GM12878 (cell line): Measurements from ENCODE around the gene SP6. TPM values are rescaled to one million over a fixed set of nuclear protein-coding genes. Genes with fewer than 3 reads are reported as not detected.

ENCODE experiments used
- BACH1 ChIP-seq: fragments of 450-650 bp; IDR thresholded peaks from 2 replicates; pipeline ENCODE4 v1.6.1; 2017; ENCODE audit warnings: mild to moderate bottlenecking, borderline replicate concordance
- CBFB ChIP-seq: IDR thresholded peaks from 2 replicates; pipeline ENCODE4 v1.6.1; 2016; ENCODE audit warnings: antibody characterized with exemption, low read depth
- CEBPB ChIP-seq, 2 experiments: fragments of 150-350 bp in 1 of 2; IDR thresholded peaks; 2 replicates each; pipeline ENCODE4 v1.6.1; 2012 to 2014; ENCODE audit warnings: low read depth in 2 of 2, low read length in 2 of 2, borderline replicate concordance in 1 of 2, inconsistent platforms in 1 of 2
- FOXM1 ChIP-seq: IDR thresholded peaks from 2 replicates; pipeline ENCODE4 v1.6.1; 2012; ENCODE audit warnings: low read depth, mild to moderate bottlenecking, inconsistent platforms, low read length, moderate library complexity
- IKZF1 ChIP-seq: fragments of 450-650 bp; conservative IDR thresholded peaks from 2 replicates; pipeline ENCODE4 v1.6.1; 2017; ENCODE audit warnings: antibody characterized with exemption, mild to moderate bottlenecking
- KLF5 ChIP-seq: fragments of 450-650 bp; IDR thresholded peaks from 2 replicates; pipeline ENCODE4 v1.6.1; 2014; ENCODE audit warnings: mild to moderate bottlenecking; ENCODE audit not compliant: partially characterized antibody
- NBN ChIP-seq: fragments of 450-650 bp; IDR thresholded peaks from 2 replicates; pipeline ENCODE4 v1.6.1; 2016
- NFIC ChIP-seq: IDR thresholded peaks from 2 replicates; pipeline ENCODE4 v1.6.1; 2012; ENCODE audit warnings: low read depth, mild to moderate bottlenecking, inconsistent platforms, low read length, moderate library complexity
- NFXL1 ChIP-seq: fragments of 450-650 bp; IDR thresholded peaks from 2 replicates; pipeline ENCODE4 v1.6.1; 2017; ENCODE audit warnings: antibody characterized with exemption, mild to moderate bottlenecking, borderline replicate concordance
- NFYA ChIP-seq: IDR thresholded peaks from 2 replicates; pipeline ENCODE4 v1.6.1; 2011; ENCODE audit warnings: low read depth, mild to moderate bottlenecking, low read length, improper control_type of control experiment, borderline replicate concordance
- NR2C1 ChIP-seq: fragments of 450-650 bp; IDR thresholded peaks from 2 replicates; pipeline ENCODE4 v1.6.1; 2017; ENCODE audit warnings: antibody characterized with exemption, mild to moderate bottlenecking, moderate library complexity
- PAX8 ChIP-seq: fragments of 450-650 bp; IDR thresholded peaks from 2 replicates; pipeline ENCODE4 v1.6.1; 2017; ENCODE audit warnings: mild to moderate bottlenecking, moderate library complexity
- RB1 ChIP-seq: fragments of 450-650 bp; formaldehyde crosslinking; IDR thresholded peaks from 2 replicates; pipeline ENCODE4 v1.6.1; 2017; ENCODE audit warnings: mild to moderate bottlenecking, borderline replicate concordance
- RCOR1 ChIP-seq: conservative IDR thresholded peaks from 2 replicates; pipeline ENCODE4 v1.6.1; 2012; ENCODE audit warnings: low read depth, low read length, improper control_type of control experiment
- RUNX3 ChIP-seq: IDR thresholded peaks from 2 replicates; pipeline ENCODE4 v1.6.1; 2012; ENCODE audit warnings: low read length, inconsistent platforms
- SIX5 ChIP-seq: IDR thresholded peaks from 2 replicates; pipeline ENCODE4 v1.6.1; 2011; ENCODE audit warnings: mild to moderate bottlenecking, low read depth, low read length, moderate library complexity; ENCODE audit not compliant: severe bottlenecking
- SKIL ChIP-seq: fragments of 450-650 bp; IDR thresholded peaks from 2 replicates; pipeline ENCODE4 v1.6.1; 2017; ENCODE audit warnings: mild to moderate bottlenecking, low read depth, inconsistent platforms; ENCODE audit not compliant: poor library complexity, severe bottlenecking
- TAF1 ChIP-seq: IDR thresholded peaks from 2 replicates; pipeline ENCODE4 v1.6.1; 2011; ENCODE audit warnings: mild to moderate bottlenecking, low read depth, low read length, borderline replicate concordance
- ZNF24 ChIP-seq: fragments of 450-650 bp; IDR thresholded peaks from 2 replicates; pipeline ENCODE4 v1.6.1; 2017; ENCODE audit warnings: antibody characterized with exemption, mild to moderate bottlenecking
- ZSCAN29 ChIP-seq: fragments of 450-650 bp; IDR thresholded peaks from 2 replicates; pipeline ENCODE4 v1.6.1; 2017; ENCODE audit warnings: mild to moderate bottlenecking, moderate library complexity
- polyA plus RNA-seq, 11 experiments: library from polyadenylated mRNA; depleted of rRNA in 4 of 11; unstranded in 6 of 11; stranded (reverse) in 5 of 11; fragments of >200 nt; fragmentation: Nextera tagmentation in 4 of 11; fragmentation: Illumina TruSeq in 1 of 11; extraction: Ambion mirVana in 4 of 11; extraction: Trizol in 1 of 11; gene quantifications; 1 replicate in 1 of 11; 2 replicates in 10 of 11; pipeline versions ENCODE4 v1.2.1 to v1.2.3, GENCODE V29; 2011 to 2016; ENCODE audit warnings: inconsistent platforms in 2 of 11, missing spikeins in 2 of 11, low read depth in 1 of 11
- total RNA-seq, 4 experiments: library from RNA; depleted of rRNA in 3 of 4; stranded (reverse); fragments of >200 nt in 3 of 4; fragmentation: Illumina TruSeq in 1 of 4; extraction: Trizol in 1 of 4; gene quantifications; 2 replicates each; pipeline versions ENCODE4 v1.2.1 to v1.2.3, GENCODE V29; 2013 to 2021
- TF ChIP-seq, protein P1 (sequence below): fragments of 450-650 bp; IDR thresholded peaks from 2 replicates; pipeline ENCODE4 v1.6.1; 2016; ENCODE audit warnings: mild to moderate bottlenecking
- TF ChIP-seq, protein P2 (sequence below): IDR thresholded peaks from 2 replicates; pipeline ENCODE4 v1.6.1; 2011; ENCODE audit warnings: borderline replicate concordance, low read depth, mild to moderate bottlenecking, moderate library complexity, low read length; ENCODE audit not compliant: insufficient read depth, poor library complexity, severe bottlenecking
- TF ChIP-seq, protein P3 (sequence below): fragments of 450-650 bp; formaldehyde crosslinking; IDR thresholded peaks from 2 replicates; pipeline ENCODE4 v1.4.0; 2022; ENCODE audit warnings: mild to moderate bottlenecking, moderate library complexity

SP6 gene
- total and polyA plus RNA-seq, 10 of the 15 experiments (the other 5 are each of a cell fraction or from before 2014, with no cell fraction given): 0.05 to 0.15 (median 0.06) TPM; not detected in 7

GRCh38 chr17:47831003-47831933 lies 19.7 kb downstream of the SP6 start, which contains the start of the genes LRRC46 and MRPL10 (continued):
- TF ChIP-seq FOXM1: no peak
- peak; percentile 43 for TF ChIP-seq SIX5
- peak; percentile 51; the same call in 1 of the 2 replicates for TF ChIP-seq BACH1
- peak; percentile 85; the same call in 1 of the 2 replicates for TF ChIP-seq IKZF1
- no peak for TF ChIP-seq KLF5
- TF ChIP-seq, protein P1, sequence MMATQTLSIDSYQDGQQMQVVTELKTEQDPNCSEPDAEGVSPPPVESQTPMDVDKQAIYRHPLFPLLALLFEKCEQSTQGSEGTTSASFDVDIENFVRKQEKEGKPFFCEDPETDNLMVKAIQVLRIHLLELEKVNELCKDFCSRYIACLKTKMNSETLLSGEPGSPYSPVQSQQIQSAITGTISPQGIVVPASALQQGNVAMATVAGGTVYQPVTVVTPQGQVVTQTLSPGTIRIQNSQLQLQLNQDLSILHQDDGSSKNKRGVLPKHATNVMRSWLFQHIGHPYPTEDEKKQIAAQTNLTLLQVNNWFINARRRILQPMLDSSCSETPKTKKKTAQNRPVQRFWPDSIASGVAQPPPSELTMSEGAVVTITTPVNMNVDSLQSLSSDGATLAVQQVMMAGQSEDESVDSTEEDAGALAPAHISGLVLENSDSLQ: 0 out of 2 replicates have a peak, but pooled peaks have one; percentile 8
- TF ChIP-seq PAX8: no peak
- TF ChIP-seq RCOR1: no peak
- no peak for TF ChIP-seq NFIC
- TF ChIP-seq, protein P2, sequence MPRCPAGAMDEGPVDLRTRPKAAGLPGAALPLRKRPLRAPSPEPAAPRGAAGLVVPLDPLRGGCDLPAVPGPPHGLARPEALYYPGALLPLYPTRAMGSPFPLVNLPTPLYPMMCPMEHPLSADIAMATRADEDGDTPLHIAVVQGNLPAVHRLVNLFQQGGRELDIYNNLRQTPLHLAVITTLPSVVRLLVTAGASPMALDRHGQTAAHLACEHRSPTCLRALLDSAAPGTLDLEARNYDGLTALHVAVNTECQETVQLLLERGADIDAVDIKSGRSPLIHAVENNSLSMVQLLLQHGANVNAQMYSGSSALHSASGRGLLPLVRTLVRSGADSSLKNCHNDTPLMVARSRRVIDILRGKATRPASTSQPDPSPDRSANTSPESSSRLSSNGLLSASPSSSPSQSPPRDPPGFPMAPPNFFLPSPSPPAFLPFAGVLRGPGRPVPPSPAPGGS: no peak
- no peak; the same call in 1 of the 2 replicates for TF ChIP-seq NR2C1
- no peak for TF ChIP-seq NFYA
- TF ChIP-seq, protein P3, sequence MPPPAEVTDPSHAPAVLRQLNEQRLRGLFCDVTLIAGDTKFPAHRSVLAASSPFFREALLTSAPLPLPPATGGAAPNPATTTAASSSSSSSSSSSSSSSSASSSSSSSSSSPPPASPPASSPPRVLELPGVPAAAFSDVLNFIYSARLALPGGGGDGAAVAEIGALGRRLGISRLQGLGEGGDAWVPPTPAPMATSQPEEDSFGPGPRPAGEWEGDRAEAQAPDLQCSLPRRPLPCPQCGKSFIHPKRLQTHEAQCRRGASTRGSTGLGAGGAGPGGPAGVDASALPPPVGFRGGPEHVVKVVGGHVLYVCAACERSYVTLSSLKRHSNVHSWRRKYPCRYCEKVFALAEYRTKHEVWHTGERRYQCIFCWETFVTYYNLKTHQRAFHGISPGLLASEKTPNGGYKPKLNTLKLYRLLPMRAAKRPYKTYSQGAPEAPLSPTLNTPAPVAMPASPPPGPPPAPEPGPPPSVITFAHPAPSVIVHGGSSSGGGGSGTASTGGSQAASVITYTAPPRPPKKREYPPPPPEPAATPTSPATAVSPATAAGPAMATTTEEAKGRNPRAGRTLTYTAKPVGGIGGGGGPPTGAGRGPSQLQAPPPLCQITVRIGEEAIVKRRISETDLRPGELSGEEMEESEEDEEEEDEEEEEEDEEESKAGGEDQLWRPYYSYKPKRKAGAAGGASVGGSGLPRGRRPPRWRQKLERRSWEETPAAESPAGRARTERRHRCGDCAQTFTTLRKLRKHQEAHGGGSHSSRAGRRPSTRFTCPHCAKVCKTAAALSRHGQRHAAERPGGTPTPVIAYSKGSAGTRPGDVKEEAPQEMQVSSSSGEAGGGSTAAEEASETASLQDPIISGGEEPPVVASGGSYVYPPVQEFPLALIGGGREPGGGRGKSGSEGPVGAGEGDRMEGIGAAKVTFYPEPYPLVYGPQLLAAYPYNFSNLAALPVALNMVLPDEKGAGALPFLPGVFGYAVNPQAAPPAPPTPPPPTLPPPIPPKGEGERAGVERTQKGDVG (CRISPR knock-in tag): no peak
- no peak for TF ChIP-seq NFXL1
- TF ChIP-seq RB1: peak; percentile 93; the same call in 1 of the 2 replicates
- no peak for TF ChIP-seq CEBPB (IDR thresholded peaks at IDR 0.05; ENCODE audit: borderline replicate concordance in 1 of 2, low read depth in 2 of 2, low read length in 2 of 2)
- peak; percentile 67 for TF ChIP-seq RUNX3
- peak; percentile 92; the same call in 1 of the 2 replicates for TF ChIP-seq CBFB
- TF ChIP-seq SKIL: no peak
- TF ChIP-seq NBN: peak; percentile 89
- no peak for TF ChIP-seq ZSCAN29
- TF ChIP-seq ZNF24: no peak
- peak; percentile 91 for TF ChIP-seq TAF1
